Limb (tissue), 2 donors: ENCODE measurements around the gene XAGE2.

Experiments used
- DNase-seq, 2 donors: peaks; one replicate each; pipeline ENCODE4 v3.0.0-alpha.2; 2016; ENCODE audit errors: extremely low spot score in 2 of 2

The XAGE2 gene

GRCh38 chrX:52424656-52425055, 55.8 kb downstream of the XAGE2 start:
- no peak for DNase-seq
